NCI-H748 treated with DMSO at 0.1 percent for 48 hours (cell line): Measurements from ENCODE around the gene LPIN1.

Experiments used
- DNase-seq: peaks from one replicate; lab custom pipeline; 2025; lab: John Stamatoyannopoulos, UW

Gene LPIN1

GRCh38 chr2:11746376-11746806 is at the start of gene LPIN1:
LPIN1 (plus strand) TSS chr2:11746632; CDS start chr2:11765542, 18,910 bp downstream.
- peak; percentile 60 for DNase-seq

GRCh38 chr2:11696736-11697102 is 49.7 kb upstream of the LPIN1 start:
- DNase-seq, result no peak

GRCh38 chr2:11697103-11697871 is 49.1 kb upstream of the LPIN1 start:
- no peak for DNase-seq

GRCh38 chr2:11698009-11698922 is 48.2 kb upstream of the LPIN1 start:
- no peak for DNase-seq

- DNase-seq, result no peak
Observed at GRCh38 chr2:11699686-11700670, 46.5 kb upstream of the LPIN1 start.

GRCh38 chr2:11701206-11701605 is 45.2 kb upstream of the LPIN1 start:
- DNase-seq, result no peak

GRCh38 chr2:11701751-11702301 is 44.6 kb upstream of the LPIN1 start:
- no peak for DNase-seq

- no peak for DNase-seq
Observed at GRCh38 chr2:11702946-11703345, 43.5 kb upstream of the LPIN1 start.

GRCh38 chr2:11703700-11704099 is 42.7 kb upstream of the LPIN1 start:
- DNase-seq, result no peak

- DNase-seq, result no peak
Observed at GRCh38 chr2:11705063-11705462, 41.4 kb upstream of the LPIN1 start.

GRCh38 chr2:11705711-11706110 is 40.7 kb upstream of the LPIN1 start:
- no peak for DNase-seq

- no peak for DNase-seq
Observed at GRCh38 chr2:11708106-11708505, 38.3 kb upstream of the LPIN1 start.

- no peak for DNase-seq
Observed at GRCh38 chr2:11709293-11709692, 37.1 kb upstream of the LPIN1 start.

GRCh38 chr2:11710210-11710609 is 36.2 kb upstream of the LPIN1 start:
- DNase-seq, result no peak

- no peak for DNase-seq
Observed at GRCh38 chr2:11710632-11711353, 35.6 kb upstream of the LPIN1 start.

- no peak for DNase-seq
Observed at GRCh38 chr2:11711354-11711716, 35.1 kb upstream of the LPIN1 start.

- no peak for DNase-seq
Observed at GRCh38 chr2:11711751-11712150, 34.7 kb upstream of the LPIN1 start.

- DNase-seq, result no peak
Observed at GRCh38 chr2:11712866-11713265, 33.6 kb upstream of the LPIN1 start.

- DNase-seq, result no peak
Observed at GRCh38 chr2:11713815-11714214, 32.6 kb upstream of the LPIN1 start.

- no peak for DNase-seq
Observed at GRCh38 chr2:11715987-11716652, 30.3 kb upstream of the LPIN1 start.
